ENCODE results near the gene RHEB.

GRCh38 chr7:151511946-151512345 is 7.7 kb downstream of the RHEB start:
- TF ChIP-seq CTCF (IDR thresholded peaks at IDR 0.05; ENCODE audit: borderline replicate concordance, extremely low read depth, low read length, poor library complexity, severe bottlenecking) = no peak
- no peak for TF ChIP-seq EZH2 (IDR thresholded peaks at IDR 0.05; ENCODE audit: borderline replicate concordance, low read depth, low read length, severe bottlenecking)
